HG02623 (cell line): ENCODE measurements around the gene GPR146.

Source experiments
- ATAC-seq: cut with Tn5 transposase; IDR thresholded peaks from one replicate; pipeline ENCODE4 v1.9.1; 2021; ENCODE audit warnings: moderate library complexity; ENCODE audit not compliant: unreplicated experiment

GPR146 gene

DNA sequence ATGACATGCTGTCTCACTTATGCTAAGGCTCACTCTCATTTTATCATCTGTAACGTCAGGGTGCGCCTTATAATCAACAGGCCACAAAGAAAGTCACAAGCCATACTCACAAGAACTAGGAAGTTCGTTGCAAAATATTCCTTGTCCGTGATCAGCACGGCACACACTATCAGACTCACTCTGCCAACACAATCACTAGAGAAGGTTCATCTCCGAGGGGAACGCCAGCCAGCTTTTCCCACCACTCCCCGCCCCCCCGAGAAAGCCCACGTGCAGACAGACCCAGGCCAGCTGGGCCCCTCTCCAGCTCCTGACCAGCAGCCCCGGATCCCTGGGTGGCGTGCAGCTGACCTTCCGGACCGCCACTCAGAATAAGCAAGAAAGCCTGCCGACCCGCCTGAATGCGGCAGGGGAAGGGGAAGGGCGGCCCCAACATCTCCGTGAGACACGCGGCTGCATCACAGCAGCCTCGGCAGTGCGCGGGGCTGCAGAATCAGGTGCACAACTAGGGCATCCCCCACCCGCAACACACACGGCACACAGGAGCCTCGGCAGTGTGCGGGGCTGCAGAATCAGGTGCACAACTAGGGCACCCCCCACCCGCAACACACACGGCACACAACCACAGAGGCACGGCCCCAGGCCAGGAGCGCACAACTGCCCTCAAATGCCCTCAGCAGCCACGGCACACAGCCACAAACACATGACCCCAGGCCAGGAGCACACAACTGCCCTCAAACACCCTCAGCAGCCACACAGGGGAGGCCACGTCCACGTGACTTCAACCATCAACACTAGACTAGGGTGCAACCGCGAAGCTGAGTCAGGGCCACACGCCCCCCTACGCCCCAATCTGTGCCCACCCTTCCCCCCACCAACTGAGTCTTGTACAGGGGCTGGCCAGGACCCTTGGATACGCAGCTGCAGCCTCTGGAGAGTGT, 2.5 kb upstream of the GPR146 start:
- no peak for ATAC-seq

DNA sequence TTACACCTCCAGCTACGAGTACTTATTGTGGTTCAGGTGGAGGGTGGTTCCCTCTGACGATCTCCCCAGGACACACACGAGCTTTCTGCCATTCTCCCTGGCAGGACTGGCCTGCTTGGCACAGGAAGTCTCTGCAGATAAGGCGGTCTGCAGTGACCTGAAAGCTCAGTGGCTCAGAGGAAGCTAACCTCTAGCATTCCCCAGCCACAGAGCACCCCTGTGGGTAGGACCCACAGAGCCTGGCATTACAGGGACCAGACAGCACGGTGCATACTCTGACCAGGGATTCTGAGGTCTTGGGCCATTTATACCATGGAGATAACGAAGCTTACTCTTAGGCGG, 1.9 kb upstream of the GPR146 start:
- ATAC-seq: no peak

DNA sequence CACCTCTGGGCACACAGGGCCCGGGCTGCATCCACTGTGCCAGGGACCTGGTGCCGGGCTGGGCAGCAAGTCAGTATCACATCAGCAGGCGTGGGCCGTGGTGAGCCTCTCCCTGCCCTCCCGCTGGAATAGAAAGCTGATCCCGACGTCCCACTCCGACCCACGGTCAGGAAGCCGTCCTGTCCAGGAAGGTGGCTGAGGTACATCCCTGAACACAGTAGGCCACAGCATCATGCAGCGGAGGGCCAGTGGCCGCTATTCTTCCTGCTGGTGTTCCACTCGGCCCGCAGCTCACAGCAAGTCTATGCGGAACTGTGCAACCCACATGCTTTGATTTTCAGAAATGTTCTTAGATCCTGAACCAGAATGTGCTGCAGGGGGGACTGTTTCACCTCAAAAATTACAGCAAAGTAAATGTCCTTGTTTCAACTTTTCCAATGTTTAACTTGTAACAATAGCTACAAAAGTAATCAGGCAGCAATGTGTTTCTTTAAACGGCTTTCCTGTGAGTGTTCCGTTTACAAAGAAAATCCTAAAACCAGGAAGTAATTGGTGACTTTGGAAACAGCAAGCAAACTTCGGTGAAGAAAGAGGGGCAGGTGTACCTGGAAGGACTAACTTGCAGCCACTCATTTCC, 676 bp upstream of the GPR146 start:
- no peak for ATAC-seq

DNA sequence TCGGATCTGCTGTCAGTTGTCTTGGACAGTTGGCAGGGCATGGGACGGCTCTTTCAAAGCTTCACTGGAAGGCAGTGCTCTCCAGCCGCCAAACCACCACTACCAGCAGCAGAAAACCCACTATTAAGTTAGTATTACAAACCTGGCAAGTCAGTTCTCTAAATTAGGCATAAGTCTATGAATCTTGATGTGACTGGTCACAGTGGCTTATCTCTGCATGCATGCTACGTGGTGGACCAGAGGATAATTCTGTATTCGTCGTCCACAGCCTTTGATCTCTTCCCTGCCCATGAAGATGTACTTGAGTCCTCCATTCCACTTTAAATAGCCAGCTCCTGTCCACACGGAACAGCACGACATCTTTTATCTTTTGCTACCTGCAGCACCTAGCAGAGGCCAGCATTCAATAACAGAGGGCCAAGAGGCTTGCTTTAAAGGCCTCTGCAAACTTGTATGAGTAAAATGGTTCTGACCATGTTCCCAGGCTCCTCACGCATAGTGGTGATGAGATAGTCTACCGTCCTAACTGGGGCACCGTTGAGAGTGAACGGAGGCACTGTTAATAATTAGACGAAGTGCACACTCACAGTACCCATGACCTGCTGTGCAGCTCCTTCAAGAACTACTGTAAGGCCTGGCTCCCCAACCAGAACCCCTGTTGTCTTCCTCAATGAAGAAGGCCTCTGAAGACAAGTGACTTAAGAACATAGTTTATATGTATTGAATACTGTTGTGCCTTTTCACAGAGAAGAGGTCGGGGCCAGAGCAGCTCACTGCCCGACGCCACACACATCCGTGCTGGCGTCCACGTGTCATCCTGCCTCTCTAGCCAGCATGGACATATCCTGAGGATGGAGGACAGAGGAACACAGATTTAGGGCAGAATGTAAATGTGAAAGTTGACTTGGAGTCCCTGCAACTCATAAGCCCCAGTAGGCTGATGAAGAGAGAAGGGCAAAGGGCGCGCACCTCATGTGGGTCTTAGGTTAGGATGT, 1.0 kb downstream of the GPR146 start:
- no peak for ATAC-seq

DNA sequence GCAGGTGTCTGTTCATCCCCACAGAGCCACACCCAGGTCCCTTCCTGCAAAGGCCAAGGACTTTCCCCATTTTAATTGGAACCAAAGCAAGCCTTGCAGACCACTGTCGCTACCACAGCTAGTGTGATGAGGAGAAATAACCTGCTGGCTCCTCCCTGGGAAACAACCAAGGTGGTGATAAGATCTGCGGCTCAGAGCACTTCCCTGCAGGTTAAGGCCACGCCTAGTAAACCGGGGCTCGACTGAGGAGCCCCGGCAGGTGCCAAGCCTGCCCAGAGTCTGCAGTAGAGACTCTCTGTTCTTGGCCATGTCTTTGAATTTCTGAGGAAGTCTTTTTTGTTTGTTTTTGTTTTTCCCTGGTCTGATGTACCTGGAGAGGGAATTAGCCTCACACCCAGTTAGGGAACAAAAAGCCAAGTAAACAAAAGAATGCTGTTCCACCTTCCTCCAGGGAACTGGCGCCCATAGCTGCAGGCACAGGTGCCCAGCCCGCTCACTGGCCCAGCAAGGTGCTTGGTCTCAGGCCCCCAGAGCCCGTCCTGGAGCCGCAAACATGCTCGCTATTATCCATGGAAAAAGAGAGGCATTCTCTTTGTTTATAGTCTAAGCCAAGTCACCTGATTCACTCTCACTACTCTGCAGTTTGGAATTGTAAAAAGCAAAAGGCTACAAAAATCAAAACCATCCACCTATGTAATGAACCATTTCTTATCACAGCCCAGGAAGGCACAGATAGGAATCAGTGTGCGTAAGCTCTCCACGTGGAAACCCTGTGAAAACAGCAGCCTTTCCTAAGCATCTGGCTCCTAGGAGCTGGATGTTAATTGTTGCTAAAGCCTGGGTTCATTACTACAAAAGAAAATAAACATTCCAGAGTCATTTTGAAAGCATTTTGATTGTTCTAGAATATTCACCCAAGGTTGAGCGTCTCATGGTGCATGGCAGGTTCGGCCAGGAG, 2.7 kb downstream of the GPR146 start:
- no peak for ATAC-seq

DNA sequence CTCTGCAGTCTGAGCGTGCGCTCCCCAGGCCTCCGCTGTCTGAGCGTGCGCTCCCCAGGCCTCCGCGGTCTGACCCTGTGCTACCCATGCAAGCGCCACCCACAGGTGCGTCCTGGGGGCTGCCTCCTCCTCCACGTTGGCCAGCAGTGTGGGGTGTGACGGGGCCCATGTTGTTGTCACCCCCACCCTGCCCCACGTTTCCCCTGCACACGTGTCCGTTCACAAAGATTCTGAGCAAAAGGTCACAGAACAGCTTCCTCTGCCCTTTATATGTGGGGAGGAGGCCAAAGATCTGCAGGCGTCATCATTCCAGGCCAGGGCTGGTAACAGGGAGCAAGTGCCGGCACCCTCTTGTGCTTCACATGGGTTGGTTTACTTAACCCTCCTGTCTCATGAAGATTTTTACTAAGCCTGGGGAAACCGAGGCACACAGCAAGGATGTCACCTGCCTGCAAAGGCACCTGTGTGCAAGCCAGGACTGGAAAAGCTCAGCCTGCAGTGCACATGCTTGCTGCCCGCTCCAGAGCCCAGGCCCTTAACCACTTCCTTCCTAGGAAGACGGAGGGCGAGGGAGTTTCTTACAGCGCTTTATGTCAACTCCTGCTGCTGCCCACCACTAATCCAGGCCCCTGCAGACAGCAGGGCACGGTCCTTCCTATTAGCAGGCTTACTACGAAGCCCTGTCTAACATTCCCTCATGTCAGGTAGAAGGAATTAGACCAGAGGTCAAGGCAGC, 4.8 kb downstream of the GPR146 start:
- ATAC-seq: no peak

DNA sequence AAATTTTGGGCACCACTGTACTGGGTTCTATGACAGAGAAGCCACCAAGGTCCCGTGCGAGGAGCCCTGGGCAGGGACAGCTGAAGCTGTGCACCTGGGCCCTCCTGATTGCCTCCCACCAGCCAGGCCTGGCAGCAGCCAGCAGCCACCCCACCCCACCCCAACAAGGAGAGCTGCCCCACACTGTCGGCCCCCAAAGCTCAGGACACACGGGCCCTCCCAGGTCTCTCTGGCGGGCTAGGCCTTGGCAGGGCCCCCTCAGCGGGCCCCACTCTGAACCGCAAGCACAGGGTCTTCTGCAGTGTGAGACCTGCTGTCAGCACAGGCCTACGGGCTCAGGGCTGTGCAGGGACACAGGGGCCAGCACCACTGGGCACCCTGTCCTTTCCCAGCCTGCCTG, 5.5 kb downstream of the GPR146 start:
- ATAC-seq: no peak

DNA sequence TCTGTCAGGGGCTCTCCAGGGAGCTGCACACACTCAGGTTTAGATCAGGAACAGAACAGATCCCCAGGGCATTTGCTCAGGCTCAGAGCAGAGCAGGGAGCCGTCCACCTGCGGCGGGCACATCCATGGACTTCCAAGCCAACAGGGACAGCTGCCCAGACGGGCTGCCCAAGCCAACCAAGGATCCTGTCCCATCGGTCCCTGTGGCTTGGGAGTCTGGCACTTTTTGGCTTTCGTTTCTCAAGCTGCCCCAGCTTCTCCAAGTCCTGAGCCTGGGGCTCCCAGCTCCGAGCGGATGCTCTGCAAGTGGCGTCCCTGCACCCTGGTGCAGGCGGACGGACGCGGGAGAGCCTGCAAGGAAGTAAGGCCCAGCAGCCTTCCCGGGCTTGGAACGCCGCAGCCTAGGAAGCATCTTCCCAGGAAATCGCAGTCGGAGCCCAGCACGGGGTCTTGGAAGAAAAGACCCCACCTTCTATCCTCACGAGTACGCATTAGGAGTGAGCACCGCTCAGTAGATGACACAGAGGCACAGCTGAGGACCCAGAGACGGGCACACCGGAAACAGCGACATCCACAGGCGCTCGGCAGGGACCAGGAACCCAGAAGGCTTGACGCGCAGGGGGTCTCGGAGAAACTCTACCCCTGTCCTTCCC, 6.0 kb downstream of the GPR146 start:
- ATAC-seq: no peak

DNA sequence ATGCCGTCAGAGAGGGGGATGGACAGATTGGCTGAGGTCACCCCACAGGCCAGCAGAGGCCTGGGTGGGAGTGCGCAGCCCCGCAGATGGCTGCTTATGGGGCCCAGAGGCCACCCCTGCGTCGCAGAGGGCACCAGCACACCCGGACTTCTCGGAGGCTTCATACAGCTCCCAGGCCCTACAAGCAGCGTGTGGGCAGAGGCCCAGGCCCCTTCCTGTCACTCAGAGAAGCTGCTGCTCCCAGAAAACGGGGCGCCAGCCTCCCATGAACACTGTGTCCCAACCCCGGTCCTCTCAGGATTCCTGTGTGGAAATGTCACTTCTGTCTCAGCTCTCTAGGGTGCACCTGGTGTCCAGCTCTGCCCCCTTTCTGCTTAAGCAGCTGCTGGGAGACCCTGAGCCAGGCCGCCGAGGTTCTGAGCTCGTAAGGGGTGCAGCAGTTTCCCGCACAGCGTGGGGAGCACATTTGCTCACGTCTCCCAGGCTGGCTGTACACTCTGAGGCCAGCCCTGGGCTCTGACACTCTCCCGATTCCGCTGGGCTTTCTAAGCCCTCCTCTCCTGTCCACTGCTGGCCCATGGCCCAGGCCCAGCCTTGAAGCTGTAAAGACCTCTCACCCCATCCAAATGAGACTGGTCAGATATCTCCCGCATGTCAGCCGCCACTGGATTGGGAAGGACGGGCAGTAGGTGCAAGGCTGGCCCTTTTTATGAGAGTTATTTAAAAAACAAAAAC, 6.8 kb downstream of the GPR146 start:
- no peak for ATAC-seq

DNA sequence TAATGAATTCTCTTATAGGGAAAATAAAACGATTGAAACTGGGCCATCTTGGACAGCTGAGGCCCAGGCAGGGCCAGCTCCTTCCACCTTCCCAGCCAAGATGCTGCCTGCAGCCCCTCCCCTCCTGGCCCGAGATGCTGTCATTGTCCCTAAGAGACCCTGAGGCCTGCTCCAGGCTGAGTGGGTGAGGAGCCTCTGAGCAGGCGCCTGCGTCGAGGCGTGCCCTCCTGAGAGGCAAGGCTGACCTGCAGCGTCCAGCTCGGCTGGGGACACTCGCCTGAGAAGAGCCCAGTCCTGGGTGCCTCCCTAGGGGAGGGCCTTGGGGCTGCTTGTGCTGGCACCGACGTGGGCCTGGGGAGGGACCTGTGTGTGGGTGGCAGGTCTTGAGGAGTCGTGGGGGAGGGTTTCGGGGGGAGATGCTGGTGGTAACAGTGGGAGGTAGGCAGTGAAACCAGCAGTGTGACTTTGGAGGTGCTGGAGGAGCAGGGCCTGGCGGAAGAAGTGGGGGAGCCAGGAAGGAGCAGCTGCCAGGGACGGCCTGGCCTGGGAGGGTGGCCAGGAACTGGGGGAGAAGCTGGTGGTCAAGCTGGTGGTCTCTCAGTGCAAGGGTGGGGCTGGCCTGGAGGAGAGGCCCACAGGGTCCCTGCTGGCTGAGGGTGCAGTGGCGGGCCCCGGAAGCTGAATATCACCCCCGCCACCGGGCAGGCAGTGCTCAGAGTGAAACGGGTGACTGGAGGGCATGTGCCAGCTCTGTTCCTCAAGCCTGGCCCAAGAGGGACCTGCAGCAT, 7.9 kb downstream of the GPR146 start:
- no peak for ATAC-seq

DNA sequence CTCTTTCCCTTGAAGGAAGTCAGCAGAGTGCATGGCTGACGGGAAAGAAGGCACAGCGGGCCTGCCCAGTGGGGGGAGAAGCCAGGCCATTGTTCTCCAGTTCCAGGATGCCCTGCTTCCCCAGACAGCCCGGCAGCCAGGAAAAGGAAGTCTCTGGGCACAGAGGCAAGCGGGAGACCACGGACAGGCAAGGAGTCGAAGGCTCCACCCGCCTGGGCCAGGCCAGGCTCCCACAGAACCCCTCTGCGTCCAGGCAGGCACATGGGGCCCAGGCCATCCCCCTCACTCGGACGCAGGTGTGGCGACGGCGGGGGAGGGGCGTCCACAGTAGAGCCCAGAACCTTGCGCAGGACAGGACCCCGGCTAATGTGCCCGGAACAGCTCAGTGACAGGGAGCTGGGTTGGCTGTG, 8.7 kb downstream of the GPR146 start:
- ATAC-seq: no peak

DNA sequence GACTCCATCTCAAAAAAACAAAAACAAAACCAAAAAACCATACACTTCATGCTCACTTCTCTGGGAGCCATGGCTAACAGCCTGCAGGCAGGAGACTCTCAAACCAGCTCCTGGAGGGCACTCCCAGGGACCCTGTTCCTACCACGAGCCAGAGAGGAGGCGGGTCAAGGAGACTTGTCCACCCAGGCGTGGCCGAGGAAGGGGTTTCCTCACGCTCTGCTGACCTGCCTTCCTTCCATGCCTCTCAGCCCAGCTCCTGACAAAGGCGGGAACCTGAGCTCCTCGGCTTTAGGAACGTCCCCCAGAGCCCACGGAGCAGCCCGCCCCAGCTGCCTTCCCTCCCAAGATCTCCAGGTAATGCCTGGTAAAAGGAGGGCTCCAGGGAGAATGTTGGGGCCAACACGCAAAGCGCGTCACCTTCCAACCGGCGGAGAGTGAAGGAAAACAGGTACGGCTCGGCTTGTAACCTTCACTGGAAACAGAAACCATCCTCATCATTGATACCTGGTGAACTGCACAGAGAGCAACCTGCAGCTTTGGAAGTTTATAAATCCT, 9.5 kb downstream of the GPR146 start:
- ATAC-seq: no peak

DNA sequence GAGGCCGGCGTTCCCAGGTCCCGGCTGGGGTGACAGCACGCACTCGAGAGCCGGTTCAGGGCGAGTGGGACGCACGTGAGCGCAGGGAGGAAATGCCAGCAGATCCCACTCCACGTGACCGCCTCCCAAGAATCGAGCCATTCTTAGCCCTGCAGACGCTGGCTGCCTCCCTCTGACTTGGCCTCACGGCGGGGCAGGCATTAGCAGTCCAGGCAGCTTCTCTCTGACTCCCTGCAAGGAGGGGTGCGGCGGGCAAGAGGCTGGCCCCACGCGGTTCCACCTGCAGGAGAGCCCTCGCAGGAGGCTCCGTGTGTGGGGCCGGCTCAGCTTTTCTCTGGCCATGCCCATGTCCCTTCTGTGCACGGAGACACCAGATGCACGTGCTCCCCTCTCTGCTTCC, 10.1 kb downstream of the GPR146 start:
- no peak for ATAC-seq

DNA sequence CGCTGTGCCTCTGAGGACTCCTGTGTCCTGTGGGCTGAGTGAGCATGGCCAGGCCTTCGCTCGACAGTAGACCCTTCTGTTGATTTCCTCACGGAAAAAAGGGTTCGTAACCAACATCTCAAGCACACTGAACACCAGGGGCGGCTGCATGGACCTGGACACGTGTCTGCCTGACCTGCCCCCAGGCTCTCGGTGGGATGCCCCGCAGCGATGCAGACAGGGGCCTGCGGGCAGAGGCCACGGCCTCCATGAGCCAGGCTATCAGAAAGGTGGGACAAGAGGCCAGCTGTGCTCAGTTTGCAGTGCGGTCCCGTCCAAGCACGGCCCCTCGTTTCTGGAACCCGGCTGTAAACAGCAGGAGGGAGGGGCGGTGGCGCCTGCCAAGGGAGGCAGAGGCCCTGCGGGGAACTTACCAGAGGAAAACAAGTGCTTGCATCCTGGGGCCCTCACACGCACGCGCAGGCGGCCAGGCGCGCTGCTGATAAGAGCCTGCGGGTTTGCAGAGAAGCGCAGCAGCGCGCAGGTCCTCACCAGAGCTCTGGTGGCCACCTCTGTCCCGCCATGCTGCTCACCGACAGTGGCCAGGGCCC, 10.6 kb downstream of the GPR146 start:
- no peak for ATAC-seq

DNA sequence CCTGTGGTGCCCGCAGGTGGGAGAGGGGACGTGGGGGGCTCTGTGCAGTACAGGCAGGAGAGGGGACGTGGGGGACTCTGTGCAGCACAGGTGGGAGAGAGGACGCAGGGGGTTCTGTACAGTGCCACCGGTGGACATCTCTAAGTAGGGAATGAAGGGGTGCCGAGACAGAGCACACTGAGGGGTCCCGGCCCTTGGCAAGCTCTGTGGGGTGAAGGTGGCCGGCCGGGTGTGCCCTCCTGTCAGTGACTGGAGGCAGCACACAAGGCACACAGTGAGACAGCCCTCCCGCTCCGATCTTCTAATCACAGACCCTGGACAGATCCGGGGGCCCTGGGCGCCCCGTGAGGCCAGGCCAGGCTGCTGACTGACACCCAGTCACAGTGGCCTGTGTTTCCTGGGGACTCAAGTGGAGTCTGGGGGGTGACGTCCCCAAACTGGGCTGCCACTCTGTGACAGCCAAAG, 11.2 kb downstream of the GPR146 start:
- no peak for ATAC-seq

DNA sequence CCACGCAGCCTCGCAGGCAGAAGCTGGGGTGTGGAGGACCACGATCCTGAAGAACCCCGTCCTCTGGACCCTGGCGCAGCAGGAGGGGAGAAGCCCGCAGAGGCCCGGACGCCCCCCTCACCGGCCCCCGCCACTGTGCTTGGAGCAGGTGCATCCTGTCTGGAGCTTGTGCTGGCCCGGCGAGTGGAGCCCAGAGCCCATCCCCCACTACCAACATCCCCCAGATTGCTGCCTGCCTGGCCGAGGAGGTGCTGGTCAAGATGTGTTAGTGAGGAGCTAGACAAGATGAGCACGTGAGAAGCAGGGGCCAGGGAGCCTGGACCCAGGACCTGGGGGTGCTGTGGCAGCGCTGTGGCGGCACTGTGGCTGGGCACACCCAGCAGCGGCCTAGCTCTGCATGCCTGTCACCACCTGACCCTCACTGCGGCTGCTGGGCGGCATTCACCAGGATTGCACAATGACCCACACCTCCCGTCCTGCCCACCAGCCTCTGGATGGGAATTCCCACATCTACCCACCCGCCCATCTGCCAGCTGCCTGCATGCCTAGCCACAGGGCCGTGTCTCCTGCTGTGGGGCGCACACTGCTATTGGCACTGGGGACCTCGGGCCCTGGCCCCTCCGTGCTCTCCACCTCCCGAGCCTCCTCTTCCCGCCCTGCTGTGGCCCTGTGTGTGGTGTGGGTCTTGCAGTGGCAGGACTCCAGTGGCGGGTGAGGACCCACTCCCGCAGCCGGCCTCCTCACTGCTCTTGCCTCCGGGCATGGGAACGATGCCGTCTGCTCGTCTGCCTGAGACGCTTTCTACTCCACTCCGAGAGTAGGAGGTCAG, 11.8 kb downstream of the GPR146 start:
- no peak for ATAC-seq
